GM20000 (cell line): ENCODE measurements around the gene KIFAP3.

ENCODE experiments used
- DNase-seq: peaks from one replicate; pipeline ENCODE4 v3.0.0; 2012; ENCODE audit warnings: low spot score
- TF ChIP-seq, protein P1 (sequence below): IDR thresholded peaks from 2 replicates; pipeline ENCODE4 v1.5.1; 2012; ENCODE audit warnings: mild to moderate bottlenecking, control low read depth; ENCODE audit errors: extremely low read depth, missing control alignments

Gene KIFAP3

GRCh38 chr1:169999331-169999741 is 75.2 kb downstream of the KIFAP3 start:
- DNase-seq, result no peak
- TF ChIP-seq, protein P1, sequence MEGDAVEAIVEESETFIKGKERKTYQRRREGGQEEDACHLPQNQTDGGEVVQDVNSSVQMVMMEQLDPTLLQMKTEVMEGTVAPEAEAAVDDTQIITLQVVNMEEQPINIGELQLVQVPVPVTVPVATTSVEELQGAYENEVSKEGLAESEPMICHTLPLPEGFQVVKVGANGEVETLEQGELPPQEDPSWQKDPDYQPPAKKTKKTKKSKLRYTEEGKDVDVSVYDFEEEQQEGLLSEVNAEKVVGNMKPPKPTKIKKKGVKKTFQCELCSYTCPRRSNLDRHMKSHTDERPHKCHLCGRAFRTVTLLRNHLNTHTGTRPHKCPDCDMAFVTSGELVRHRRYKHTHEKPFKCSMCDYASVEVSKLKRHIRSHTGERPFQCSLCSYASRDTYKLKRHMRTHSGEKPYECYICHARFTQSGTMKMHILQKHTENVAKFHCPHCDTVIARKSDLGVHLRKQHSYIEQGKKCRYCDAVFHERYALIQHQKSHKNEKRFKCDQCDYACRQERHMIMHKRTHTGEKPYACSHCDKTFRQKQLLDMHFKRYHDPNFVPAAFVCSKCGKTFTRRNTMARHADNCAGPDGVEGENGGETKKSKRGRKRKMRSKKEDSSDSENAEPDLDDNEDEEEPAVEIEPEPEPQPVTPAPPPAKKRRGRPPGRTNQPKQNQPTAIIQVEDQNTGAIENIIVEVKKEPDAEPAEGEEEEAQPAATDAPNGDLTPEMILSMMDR, result no peak

- TF ChIP-seq, protein P1, result no peak
- no peak for DNase-seq
These were observed 78.5 kb downstream of the KIFAP3 start for GRCh38 chr1:169995993-169996392.

- DNase-seq, result no peak
- TF ChIP-seq, protein P1, result no peak
These were observed 85.2 kb downstream of the KIFAP3 start for GRCh38 chr1:169989246-169989645.

- DNase-seq, result no peak
- TF ChIP-seq, protein P1, result no peak
These were observed 88.7 kb downstream of the KIFAP3 start for GRCh38 chr1:169985757-169986156.

- DNase-seq, result no peak
- TF ChIP-seq, protein P1, result no peak
These were observed 100.4 kb downstream of the KIFAP3 start for GRCh38 chr1:169974067-169974466.

DNA sequence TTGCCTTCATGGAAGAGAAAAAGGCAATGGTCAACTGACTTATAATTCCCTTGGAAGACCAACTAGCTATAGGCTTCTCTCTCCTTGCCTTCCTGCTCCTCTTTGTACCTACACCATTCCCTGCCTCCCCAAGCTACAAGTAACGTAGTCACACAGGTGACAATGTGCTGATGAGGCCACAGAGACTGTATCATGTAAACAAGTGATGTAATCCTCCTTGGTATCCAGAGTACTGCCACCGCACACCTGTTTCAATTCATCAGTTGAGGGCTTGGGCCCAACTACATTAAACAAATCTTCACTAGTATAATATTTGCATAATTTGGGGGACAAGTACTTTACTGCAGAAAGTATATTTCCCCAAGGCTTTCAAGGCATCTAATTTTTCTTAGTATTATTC is 104.4 kb downstream of the KIFAP3 start:
- DNase-seq, result no peak
- TF ChIP-seq, protein P1, result no peak

DNA sequence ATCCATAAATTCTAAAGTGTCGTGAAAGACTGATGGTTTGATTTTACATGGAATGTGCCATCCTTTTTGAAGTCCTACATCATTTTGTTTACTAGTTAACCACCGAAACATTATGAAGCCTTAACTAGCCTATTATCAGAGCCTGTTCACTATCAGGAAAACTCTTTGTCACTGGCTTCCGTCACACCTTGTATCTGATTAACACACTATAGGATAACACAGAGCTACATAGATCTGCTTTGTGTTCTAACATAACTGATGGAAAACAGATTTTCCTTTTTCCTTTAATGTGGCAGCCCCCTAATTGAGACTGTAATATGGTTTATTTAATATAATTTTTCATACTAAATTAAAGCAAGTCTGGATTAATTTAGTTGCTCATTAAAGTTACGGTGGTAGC is 106.3 kb downstream of the KIFAP3 start:
- TF ChIP-seq, protein P1, result no peak

More for the DNA sequence above, 106.3 kb downstream of the KIFAP3 start:
- no peak for DNase-seq
